Measurements from ENCODE around the gene TMEM108.

Gene TMEM108

GRCh38 chr3:133277813-133278212, 239.6 kb downstream of the TMEM108 start:
- H3K4me3 ChIP-seq = no peak overlapping the region
- no peak for DNase-seq (ENCODE audit: low read depth, low spot score)
- no peaks in the 10 kb centered on the region for H3K36me3 ChIP-seq (ENCODE audit: insufficient read depth, low read length)
- H3K9me3 ChIP-seq (ENCODE audit: low read depth, low read length) = no peaks in the 10 kb centered on the region
- H3K9ac ChIP-seq (ENCODE audit: insufficient read length) = no peak overlapping the region
- TF ChIP-seq EZH2 (IDR thresholded peaks at IDR 0.05) (no peak), FOXP2 (optimal IDR thresholded peaks at IDR 0.05; ENCODE audit: control extremely low read depth, extremely low read length, insufficient read depth) (no peak), POLR2AphosphoS5 (IDR thresholded peaks at IDR 0.05; ENCODE audit: borderline replicate concordance, low read depth, low read length) (no peak)
- no peak overlapping the region for H3K27ac ChIP-seq

- TF ChIP-seq FOXP2 (optimal IDR thresholded peaks at IDR 0.05; ENCODE audit: control extremely low read depth, extremely low read length, insufficient read depth) = no peak
- TF ChIP-seq POLR2AphosphoS5 (IDR thresholded peaks at IDR 0.05; ENCODE audit: borderline replicate concordance, low read depth, low read length) = no peak
- no peak for TF ChIP-seq EZH2 (IDR thresholded peaks at IDR 0.05)
- no peak overlapping the region for H3K4me3 ChIP-seq
These were observed 240.3 kb downstream of the TMEM108 start for GRCh38 chr3:133278260-133279043.

GRCh38 chr3:133280586-133280985, 242.4 kb downstream of the TMEM108 start:
- no peak for DNase-seq (ENCODE audit: low read depth, low spot score)

More at GRCh38 chr3:133278260-133279043, 240.3 kb downstream of the TMEM108 start:
- Histone ChIP-seq H3K9me3 (ENCODE audit: low read depth, low read length) (no peaks in the 10 kb centered on the region), H3K36me3 (ENCODE audit: insufficient read depth, low read length) (no peaks in the 10 kb centered on the region), H3K9ac (ENCODE audit: insufficient read length) (no peak overlapping the region), H3K27ac (no peak overlapping the region)
- no peak for DNase-seq (ENCODE audit: low read depth, low spot score)

GRCh38 chr3:133282236-133282635, 244.0 kb downstream of the TMEM108 start:
- no peak overlapping the region for H3K4me3 ChIP-seq
- no peaks in the 10 kb centered on the region for H3K36me3 ChIP-seq (ENCODE audit: insufficient read depth, low read length)
- no peak for DNase-seq (ENCODE audit: low read depth, low spot score)
- H3K9ac ChIP-seq (ENCODE audit: insufficient read length) = no peak overlapping the region
- no peaks in the 10 kb centered on the region for H3K9me3 ChIP-seq (ENCODE audit: low read depth, low read length)
- H3K27ac ChIP-seq = no peak overlapping the region
- TF ChIP-seq FOXP2 (optimal IDR thresholded peaks at IDR 0.05; ENCODE audit: control extremely low read depth, extremely low read length, insufficient read depth) = no peak
- TF ChIP-seq EZH2 (IDR thresholded peaks at IDR 0.05) = no peak
- TF ChIP-seq POLR2AphosphoS5 (IDR thresholded peaks at IDR 0.05; ENCODE audit: borderline replicate concordance, low read depth, low read length) = no peak

More at GRCh38 chr3:133280586-133280985, 242.4 kb downstream of the TMEM108 start:
- H3K9ac ChIP-seq (ENCODE audit: insufficient read length) = no peak overlapping the region
- no peak overlapping the region for H3K27ac ChIP-seq
- H3K9me3 ChIP-seq (ENCODE audit: low read depth, low read length) = no peaks in the 10 kb centered on the region
- no peak overlapping the region for H3K4me3 ChIP-seq
- no peaks in the 10 kb centered on the region for H3K36me3 ChIP-seq (ENCODE audit: insufficient read depth, low read length)
- TF ChIP-seq EZH2 (IDR thresholded peaks at IDR 0.05) (no peak), POLR2AphosphoS5 (IDR thresholded peaks at IDR 0.05; ENCODE audit: borderline replicate concordance, low read depth, low read length) (no peak), FOXP2 (optimal IDR thresholded peaks at IDR 0.05; ENCODE audit: control extremely low read depth, extremely low read length, insufficient read depth) (no peak)

- H3K36me3 ChIP-seq (ENCODE audit: insufficient read depth, low read length) = no peaks in the 10 kb centered on the region
- DNase-seq (ENCODE audit: low read depth, low spot score) = no peak
- H3K27ac ChIP-seq = no peak overlapping the region
- TF ChIP-seq FOXP2 (optimal IDR thresholded peaks at IDR 0.05; ENCODE audit: control extremely low read depth, extremely low read length, insufficient read depth) (no peak), POLR2AphosphoS5 (IDR thresholded peaks at IDR 0.05; ENCODE audit: borderline replicate concordance, low read depth, low read length) (no peak), EZH2 (IDR thresholded peaks at IDR 0.05) (no peak)
- no peaks in the 10 kb centered on the region for H3K9me3 ChIP-seq (ENCODE audit: low read depth, low read length)
- no peak overlapping the region for H3K9ac ChIP-seq (ENCODE audit: insufficient read length)
- no peak overlapping the region for H3K4me3 ChIP-seq
These were observed 246.0 kb downstream of the TMEM108 start for GRCh38 chr3:133283958-133284807.

GRCh38 chr3:133289322-133289721, 251.1 kb downstream of the TMEM108 start:
- Histone ChIP-seq H3K9me3 (ENCODE audit: low read depth, low read length) (no peaks in the 10 kb centered on the region), H3K27ac (no peak overlapping the region), H3K36me3 (ENCODE audit: insufficient read depth, low read length) (no peaks in the 10 kb centered on the region), H3K9ac (ENCODE audit: insufficient read length) (no peak overlapping the region), H3K4me3 (no peak overlapping the region)
- TF ChIP-seq POLR2AphosphoS5 (IDR thresholded peaks at IDR 0.05; ENCODE audit: borderline replicate concordance, low read depth, low read length) (no peak), FOXP2 (optimal IDR thresholded peaks at IDR 0.05; ENCODE audit: control extremely low read depth, extremely low read length, insufficient read depth) (no peak), EZH2 (IDR thresholded peaks at IDR 0.05) (no peak)
- DNase-seq (ENCODE audit: low read depth, low spot score) = no peak

GRCh38 chr3:133292296-133292695, 254.1 kb downstream of the TMEM108 start:
- TF ChIP-seq FOXP2 (optimal IDR thresholded peaks at IDR 0.05; ENCODE audit: control extremely low read depth, extremely low read length, insufficient read depth) (no peak), EZH2 (IDR thresholded peaks at IDR 0.05) (no peak), POLR2AphosphoS5 (IDR thresholded peaks at IDR 0.05; ENCODE audit: borderline replicate concordance, low read depth, low read length) (no peak)
- H3K27ac ChIP-seq = no peak overlapping the region
- no peaks in the 10 kb centered on the region for H3K9me3 ChIP-seq (ENCODE audit: low read depth, low read length)
- DNase-seq (ENCODE audit: low read depth, low spot score) = no peak
- H3K36me3 ChIP-seq (ENCODE audit: insufficient read depth, low read length) = no peaks in the 10 kb centered on the region
- no peak overlapping the region for H3K4me3 ChIP-seq
- no peak overlapping the region for H3K9ac ChIP-seq (ENCODE audit: insufficient read length)

- Histone ChIP-seq H3K9me3 (ENCODE audit: low read depth, low read length) (no peaks in the 10 kb centered on the region), H3K9ac (ENCODE audit: insufficient read length) (no peak overlapping the region), H3K27ac (no peak overlapping the region), H3K4me3 (no peak overlapping the region), H3K36me3 (ENCODE audit: insufficient read depth, low read length) (no peaks in the 10 kb centered on the region)
- no peak for TF ChIP-seq EZH2 (IDR thresholded peaks at IDR 0.05)
- no peak for DNase-seq (ENCODE audit: low read depth, low spot score)
These were observed 255.4 kb downstream of the TMEM108 start for GRCh38 chr3:133293397-133294110.
